RWPE1 (cell line): ENCODE data around the gene PCDHGA1.

Experiments
- CTCF ChIA-PET: fragments of 350-600 bp; sonication (Branson Sonifier 250); formaldehyde crosslinking; extraction: SDS; loops from one replicate; lab custom pipeline; 2021; lab: Yijun Ruan, JAX
- POLR2A ChIA-PET: fragments of 400-600 bp; formaldehyde crosslinking; extraction: SDS; loops from one replicate; lab custom pipeline; 2020; ENCODE audit warnings: antibody characterized with exemption; ENCODE audit not compliant: low non-redundant PET; lab: Yijun Ruan, JAX
- DNase-seq: peaks from one replicate; pipeline ENCODE4 v3.0.0; 2012; ENCODE audit warnings: low spot score
- H3K27ac ChIP-seq: fragments of 450-650 bp; 2 replicates; pipeline ENCODE4 v1.5.1; 2017
- TF ChIP-seq, protein P1 (sequence below): fragments of 450-650 bp; conservative IDR thresholded peaks from 2 replicates; pipeline ENCODE4 v1.5.1; 2017; ENCODE audit warnings: low read depth, mild to moderate bottlenecking

The PCDHGA1 gene

DNA sequence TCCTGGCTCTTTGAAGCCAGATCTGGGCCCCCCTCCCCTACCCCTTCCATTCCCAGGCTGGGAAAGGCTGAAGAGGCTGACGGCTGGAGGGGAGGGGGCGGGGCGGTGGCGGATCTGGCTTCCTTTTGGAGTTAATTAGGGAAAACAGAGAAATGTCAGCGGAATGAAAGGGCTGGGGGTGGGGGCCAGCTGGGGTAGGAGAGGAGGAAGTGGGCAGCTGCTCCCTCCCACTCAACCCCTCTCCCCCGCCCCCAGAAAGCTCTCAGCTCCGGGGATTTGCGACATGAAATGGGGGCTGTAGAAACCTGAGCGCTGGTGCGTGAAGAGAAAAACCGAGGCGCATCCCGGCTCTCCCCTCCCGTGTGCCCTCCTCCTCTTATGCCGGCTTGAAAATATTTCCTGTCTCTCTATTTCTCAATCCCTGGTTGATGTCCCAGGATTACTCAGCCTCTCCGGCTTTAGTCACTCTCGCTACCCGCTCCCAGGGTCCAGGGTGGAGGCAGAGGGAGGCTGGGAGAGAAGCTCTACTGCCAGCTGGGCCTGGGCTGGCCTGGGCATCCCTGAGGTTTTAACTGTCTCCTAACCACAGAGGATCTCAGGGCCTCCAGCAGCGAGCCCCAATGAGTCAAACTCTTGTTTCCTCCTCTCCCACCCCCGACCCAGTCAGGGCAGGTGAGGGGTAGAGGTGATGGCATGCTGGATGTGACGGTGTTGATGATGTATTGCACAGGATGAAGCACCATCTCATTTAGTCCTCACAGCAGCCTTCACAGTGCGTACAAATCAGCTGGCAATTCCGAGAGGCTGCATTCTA lies 178.7 kb downstream of the PCDHGA1 start:
- ChIA-PET CTCF (interaction anchor here (0.7 to 3.3 kb wide), 7 partner anchors 12 to 81 kb away, joined by 3 to 22 read pairs (median 5); no protein-coding TSS in a partner anchor), POLR2A (interaction anchor here (1.1 kb wide), 1 partner anchor 106 kb away, joined by 3 read pairs; the partner anchor contains the start of gene PCDHGA9)
- TF ChIP-seq, protein P1, sequence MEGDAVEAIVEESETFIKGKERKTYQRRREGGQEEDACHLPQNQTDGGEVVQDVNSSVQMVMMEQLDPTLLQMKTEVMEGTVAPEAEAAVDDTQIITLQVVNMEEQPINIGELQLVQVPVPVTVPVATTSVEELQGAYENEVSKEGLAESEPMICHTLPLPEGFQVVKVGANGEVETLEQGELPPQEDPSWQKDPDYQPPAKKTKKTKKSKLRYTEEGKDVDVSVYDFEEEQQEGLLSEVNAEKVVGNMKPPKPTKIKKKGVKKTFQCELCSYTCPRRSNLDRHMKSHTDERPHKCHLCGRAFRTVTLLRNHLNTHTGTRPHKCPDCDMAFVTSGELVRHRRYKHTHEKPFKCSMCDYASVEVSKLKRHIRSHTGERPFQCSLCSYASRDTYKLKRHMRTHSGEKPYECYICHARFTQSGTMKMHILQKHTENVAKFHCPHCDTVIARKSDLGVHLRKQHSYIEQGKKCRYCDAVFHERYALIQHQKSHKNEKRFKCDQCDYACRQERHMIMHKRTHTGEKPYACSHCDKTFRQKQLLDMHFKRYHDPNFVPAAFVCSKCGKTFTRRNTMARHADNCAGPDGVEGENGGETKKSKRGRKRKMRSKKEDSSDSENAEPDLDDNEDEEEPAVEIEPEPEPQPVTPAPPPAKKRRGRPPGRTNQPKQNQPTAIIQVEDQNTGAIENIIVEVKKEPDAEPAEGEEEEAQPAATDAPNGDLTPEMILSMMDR: no peak
- H3K27ac ChIP-seq: peak overlapping the region; percentile 97
- peak; percentile 96 for DNase-seq

GRCh38 chr5:141510160-141510559 lies 179.8 kb downstream of the PCDHGA1 start:
- TF ChIP-seq, protein P1: no peak
- ChIA-PET POLR2A (interaction anchor here (1.1 kb wide), 1 partner anchor 107 kb away, joined by 3 read pairs; the partner anchor contains the start of gene PCDHGA9), CTCF (interaction anchor here (0.6 to 3.3 kb wide), 5 partner anchors 15 to 678 kb away, joined by 3 to 22 read pairs (median 4); no protein-coding TSS in a partner anchor)
- peak overlapping the region; percentile 97 for H3K27ac ChIP-seq
- no peak for DNase-seq

DNA sequence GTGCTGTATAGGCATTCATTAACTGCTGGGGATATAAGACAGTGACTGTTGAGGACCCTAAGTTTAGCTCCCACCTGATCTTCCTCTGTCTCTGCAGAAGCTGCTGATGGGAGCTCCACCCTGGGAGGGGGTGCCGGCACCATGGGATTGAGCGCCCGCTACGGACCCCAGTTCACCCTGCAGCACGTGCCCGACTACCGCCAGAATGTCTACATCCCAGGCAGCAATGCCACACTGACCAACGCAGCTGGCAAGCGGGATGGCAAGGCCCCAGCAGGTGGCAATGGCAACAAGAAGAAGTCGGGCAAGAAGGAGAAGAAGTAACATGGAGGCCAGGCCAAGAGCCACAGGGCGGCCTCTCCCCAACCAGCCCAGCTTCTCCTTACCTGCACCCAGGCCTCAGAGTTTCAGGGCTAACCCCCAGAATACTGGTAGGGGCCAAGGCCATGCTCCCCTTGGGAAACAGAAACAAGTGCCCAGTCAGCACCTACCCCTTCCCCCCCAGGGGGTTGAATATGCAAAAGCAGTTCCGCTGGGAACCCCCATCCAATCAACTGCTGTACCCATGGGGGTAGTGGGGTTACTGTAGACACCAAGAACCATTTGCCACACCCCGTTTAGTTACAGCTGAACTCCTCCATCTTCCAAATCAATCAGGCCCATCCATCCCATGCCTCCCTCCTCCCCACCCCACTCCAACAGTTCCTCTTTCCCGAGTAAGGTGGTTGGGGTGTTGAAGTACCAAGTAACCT lies 180.7 kb downstream of the PCDHGA1 start:
- TF ChIP-seq, protein P1: no peak
- DNase-seq: no peak
- CTCF ChIA-PET: interaction anchor here (0.5 to 1.5 kb wide), 7 partner anchors 10 to 1503 kb away, joined by 3 to 9 read pairs (median 4); no protein-coding TSS in a partner anchor
- POLR2A ChIA-PET: no interaction called here
- peak overlapping the region; percentile 33 for H3K27ac ChIP-seq

DNA sequence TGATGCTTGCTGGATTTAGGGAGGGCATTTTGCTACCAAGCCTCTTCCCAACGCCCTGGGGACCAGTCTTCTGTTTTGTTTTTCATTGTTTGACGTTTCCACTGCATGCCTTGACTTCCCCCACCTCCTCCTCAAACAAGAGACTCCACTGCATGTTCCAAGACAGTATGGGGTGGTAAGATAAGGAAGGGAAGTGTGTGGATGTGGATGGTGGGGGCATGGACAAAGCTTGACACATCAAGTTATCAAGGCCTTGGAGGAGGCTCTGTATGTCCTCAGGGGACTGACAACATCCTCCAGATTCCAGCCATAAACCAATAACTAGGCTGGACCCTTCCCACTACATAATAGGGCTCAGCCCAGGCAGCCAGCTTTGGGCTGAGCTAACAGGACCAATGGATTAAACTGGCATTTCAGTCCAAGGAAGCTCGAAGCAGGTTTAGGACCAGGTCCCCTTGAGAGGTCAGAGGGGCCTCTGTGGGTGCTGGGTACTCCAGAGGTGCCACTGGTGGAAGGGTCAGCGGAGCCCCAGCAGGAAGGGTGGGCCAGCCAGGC lies 181.5 kb downstream of the PCDHGA1 start:
- H3K27ac ChIP-seq: peak overlapping the region; percentile 99
- TF ChIP-seq, protein P1: no peak
- POLR2A ChIA-PET: no interaction called here

GRCh38 chr5:141512390-141512910 lies 182.1 kb downstream of the PCDHGA1 start:
- DNase-seq: peak; percentile 38
- CTCF ChIA-PET: interaction anchor here (0.6 to 2.7 kb wide), 20 partner anchors 9 to 793 kb away, joined by 3 to 15 read pairs (median 4); partner anchors contain the start of genes PCDHGB7 and PCDHGC5
- H3K27ac ChIP-seq: peak overlapping the region; percentile 99
- TF ChIP-seq, protein P1: no peak; the same call in 1 of the 2 replicates
- POLR2A ChIA-PET: no interaction called here

More for the DNA sequence above, 181.5 kb downstream of the PCDHGA1 start:
- DNase-seq: no peak
- CTCF ChIA-PET: interaction anchor here (0.6 to 2.7 kb wide), 13 partner anchors 9 to 793 kb away, joined by 3 to 15 read pairs (median 4); partner anchors contain the start of genes PCDHGA10 and PCDHGC5
